Endometrial microvascular endothelial cells (primary cell): ENCODE data around the gene CD7. TPM values are rescaled to one million over a fixed set of nuclear protein-coding genes. Genes with fewer than 3 reads are reported as not detected.

Experiments used
- in situ Hi-C: cut with HindIII; loops from 2 replicates; pipeline ENCODE4 v1.10.0; 2017; ENCODE audit warnings: low sequenced_read_pairs, low pct_unique_long_range_greater_than_20kb; ENCODE audit errors: inconsistent ontology term
- total RNA-seq: library from RNA; depleted of rRNA; stranded (reverse); fragments of >200 nt; gene quantifications from one replicate; pipeline ENCODE4 v1.2.3, GENCODE V29; 2015; ENCODE audit errors: inconsistent ontology term

The CD7 gene
- total RNA-seq, 1 donor from 2014 or later = not detected

- in situ Hi-C loops = loop anchor here (25.0 kb wide), 2 partner anchors 106 to 206 kb away; no protein-coding TSS in a partner anchor
Measured at GRCh38 chr17:82331345-82331939, 14.0 kb upstream of the CD7 start.

- in situ Hi-C loops = loop anchor here (25.0 kb wide), 2 partner anchors 107 to 207 kb away; no protein-coding TSS in a partner anchor
Measured at GRCh38 chr17:82330322-82331239, 13.2 kb upstream of the CD7 start.

DNA sequence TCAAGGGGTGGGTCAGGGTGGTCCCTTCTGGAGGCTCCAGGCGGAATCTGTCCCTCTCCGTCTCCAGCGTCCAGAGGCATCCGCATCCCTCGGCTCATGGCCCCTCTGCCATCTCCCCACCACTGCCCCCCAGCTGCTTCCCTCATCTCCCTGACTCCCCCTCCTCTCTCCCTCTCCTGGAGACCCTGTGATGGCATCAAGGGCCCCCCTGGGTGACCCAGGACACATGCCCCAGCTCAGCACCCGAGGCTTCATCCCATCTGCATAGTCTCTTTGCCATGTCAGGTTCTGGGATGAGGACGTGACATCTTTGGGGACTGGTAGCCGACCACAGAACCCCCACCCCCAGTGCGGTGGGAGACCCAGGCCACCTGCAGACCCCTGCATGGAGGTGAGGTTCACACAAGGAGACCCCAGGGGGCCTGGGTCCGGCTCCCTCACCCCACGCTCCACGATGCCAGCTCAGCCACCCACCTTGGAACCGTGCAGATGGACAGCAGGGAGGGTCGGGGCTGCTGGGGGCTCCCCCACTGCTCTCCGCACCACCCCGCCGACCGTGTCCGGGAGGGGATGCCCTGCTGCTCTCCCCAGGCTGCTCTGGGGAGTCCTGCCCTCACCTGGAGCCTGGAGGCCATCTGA, 12.4 kb upstream of the CD7 start:
- in situ Hi-C loops = loop anchor here (25.0 kb wide), 2 partner anchors 107 to 207 kb away; no protein-coding TSS in a partner anchor

DNA sequence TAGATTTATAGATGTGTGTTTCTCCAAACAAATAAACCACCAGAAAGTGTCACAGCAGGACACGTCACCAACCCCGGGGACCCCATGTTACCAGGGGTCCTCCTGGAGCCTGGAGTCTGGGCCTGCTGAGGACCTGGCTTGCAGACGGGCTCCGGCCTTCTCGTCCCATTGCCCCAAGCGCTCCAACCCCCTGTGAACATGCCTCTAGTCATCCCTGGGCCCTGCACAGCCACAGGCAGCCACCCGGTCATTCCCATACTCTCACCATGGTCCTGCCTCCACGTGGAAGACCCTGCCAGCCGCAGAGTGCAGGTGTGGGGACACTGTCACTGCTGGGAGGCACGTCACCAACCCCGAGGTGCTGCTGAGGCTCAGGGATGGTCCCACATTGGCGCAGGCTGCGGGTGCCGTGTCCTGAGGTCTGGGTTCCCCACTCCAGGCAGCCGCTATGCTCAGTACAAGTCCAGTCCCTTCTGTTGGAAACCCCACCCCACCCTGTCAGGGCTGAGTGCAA, 11.6 kb upstream of the CD7 start:
- in situ Hi-C loops = loop anchor here (25.0 kb wide), 2 partner anchors 108 to 208 kb away; no protein-coding TSS in a partner anchor

GRCh38 chr17:82328141-82328993, 11.0 kb upstream of the CD7 start:
- in situ Hi-C loops = loop anchor here (25.0 kb wide), 2 partner anchors 109 to 209 kb away; no protein-coding TSS in a partner anchor

GRCh38 chr17:82327757-82328140, 10.3 kb upstream of the CD7 start:
- in situ Hi-C loops = loop anchor here (25.0 kb wide), 2 partner anchors 110 to 210 kb away; no protein-coding TSS in a partner anchor

- in situ Hi-C loops = loop anchor here (25.0 kb wide), 2 partner anchors 110 to 210 kb away; no protein-coding TSS in a partner anchor
Measured at GRCh38 chr17:82327289-82327688, 9.9 kb upstream of the CD7 start.

- in situ Hi-C loops = loop anchor here (25.0 kb wide), 2 partner anchors 112 to 212 kb away; no protein-coding TSS in a partner anchor
Measured at GRCh38 chr17:82325286-82326180, 8.1 kb upstream of the CD7 start.

GRCh38 chr17:82324566-82325285, 7.3 kb upstream of the CD7 start:
- in situ Hi-C loops = loop anchor here (25.0 kb wide), 2 partner anchors 113 to 213 kb away; no protein-coding TSS in a partner anchor

- in situ Hi-C loops = no loop called here
Measured at GRCh38 chr17:82323514-82324234, 6.3 kb upstream of the CD7 start.

DNA sequence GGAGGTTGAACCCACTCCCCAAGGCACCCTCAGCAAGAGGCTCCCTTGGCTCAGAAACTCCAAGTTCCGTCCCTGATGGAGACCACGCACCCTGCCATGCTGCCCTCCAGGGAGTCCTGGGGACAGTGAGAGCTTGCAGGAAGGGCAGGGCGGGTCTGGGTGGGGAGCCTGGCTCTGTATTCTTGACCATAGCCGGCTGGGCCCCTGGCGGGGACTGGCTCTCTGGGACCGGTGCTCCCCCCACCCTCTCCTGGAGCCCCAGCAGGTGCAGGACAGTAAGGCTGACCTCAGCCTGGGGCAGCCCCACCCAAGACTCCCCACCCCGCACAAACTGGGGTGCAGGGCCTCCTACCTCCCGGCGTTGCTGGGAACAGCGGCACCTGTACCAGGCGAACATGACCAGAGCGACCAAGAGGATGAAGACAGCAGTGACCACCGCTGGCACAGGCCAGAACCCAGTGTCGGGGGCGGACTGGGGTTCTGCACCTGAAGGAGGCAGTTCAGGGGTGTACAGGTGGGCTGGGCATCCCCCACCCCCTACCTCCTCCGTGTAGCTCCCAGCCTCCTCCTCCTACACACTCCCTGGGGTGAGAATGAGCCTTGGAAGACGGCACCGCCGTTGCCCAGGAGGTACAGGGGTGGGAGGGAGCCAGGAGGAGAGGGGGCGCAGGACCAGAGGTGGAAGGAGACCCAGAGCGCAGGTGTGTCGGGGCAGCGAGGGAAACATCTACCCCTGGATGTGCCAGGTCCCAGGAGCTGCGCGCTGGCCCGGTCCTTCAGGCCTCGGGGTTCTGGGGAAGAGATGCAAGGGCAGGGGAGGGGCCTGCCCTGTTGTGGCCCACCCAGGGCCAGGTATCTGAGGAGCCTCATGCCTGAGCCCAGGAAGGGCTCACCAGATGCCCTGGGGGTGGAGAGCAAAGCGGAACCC, 5.4 kb upstream of the CD7 start:
- in situ Hi-C loops = no loop called here

DNA sequence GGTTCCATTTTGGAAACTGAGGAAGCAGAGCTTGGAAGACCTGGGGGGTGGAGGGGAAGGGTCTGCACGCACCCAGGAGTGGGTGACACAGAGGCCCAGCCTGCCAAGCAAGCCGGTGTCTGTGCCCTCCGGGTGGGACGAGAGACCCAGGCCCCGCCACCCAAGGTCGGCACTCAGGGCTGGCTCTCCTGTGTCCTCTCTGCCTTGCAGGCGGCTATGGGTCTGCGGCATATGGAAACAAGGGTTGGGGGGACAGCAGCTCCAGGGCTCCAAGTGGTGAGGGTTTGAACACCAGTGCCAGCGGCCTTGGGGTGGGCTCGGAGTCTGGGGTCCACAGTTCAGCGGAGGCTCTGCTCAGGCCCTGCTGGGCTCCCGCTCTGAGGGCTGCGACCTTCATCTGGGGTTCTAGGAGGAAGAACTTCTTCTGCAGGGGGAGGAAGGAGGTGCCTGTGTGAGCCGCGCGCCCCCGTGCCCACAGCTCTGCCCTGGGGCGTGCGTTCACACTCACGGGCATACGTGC, 4.6 kb upstream of the CD7 start:
- in situ Hi-C loops = no loop called here

GRCh38 chr17:82320956-82321927, 3.8 kb upstream of the CD7 start:
- in situ Hi-C loops = no loop called here
